CD4-positive, alpha-beta T cell treated with Interleukin-4 for 1 hour (primary cell): ENCODE results near the gene TMEM140.

Experiments used
- DNase-seq, 2 donors: peaks; one replicate each; pipeline ENCODE4 v3.0.0-alpha.2; 2020 to 2022

The TMEM140 gene

DNA sequence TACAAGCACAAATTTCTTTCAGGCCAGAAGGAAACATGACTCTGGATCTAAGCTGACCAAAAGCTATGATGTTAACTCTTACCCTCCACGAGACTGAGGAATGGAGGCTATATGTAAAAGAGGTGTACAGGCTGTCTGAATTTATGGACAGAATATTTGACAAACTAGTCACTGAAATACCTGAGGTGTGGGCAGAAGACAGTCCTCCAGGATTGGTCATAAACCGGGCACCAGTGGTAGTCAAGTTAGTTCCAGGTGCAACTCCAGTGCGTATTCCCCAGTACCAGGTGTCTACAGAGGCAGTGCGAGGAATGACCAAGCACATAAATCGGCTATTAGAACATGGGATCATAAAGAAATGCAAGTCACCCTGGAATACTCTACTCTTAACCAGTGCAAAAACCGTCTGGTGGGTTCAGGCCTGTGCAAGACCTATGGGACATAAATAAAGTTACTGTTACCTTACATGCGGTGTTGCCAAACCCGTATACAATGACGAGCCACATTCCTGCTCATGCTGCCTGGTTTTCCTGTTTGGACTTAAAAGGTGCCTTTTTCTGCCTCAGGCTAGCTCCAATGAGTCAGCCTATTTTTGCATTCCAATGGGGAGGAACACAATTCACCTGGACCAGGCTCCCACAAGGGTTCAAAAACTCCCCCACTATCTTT, 29.3 kb downstream of the TMEM140 start:
- DNase-seq: no peak

DNA sequence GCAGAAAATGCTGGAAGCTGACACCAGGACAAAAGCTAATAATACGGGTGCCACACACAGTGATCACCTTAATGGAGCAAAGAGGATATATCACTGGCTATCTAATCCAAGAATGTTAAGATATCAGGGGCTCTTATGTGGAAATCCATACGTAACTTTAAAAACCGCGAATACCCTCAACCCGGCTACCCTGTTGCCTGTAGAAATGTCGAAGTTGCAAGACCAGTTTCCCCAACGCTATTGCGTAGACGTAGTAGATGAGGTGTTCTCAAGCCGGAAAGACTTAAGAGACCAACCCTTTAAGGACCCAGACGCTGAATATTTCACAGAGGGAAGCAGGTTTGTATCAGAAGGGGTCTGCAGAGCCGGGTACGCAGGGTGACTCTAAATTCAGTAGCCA, 30.5 kb downstream of the TMEM140 start:
- no peak for DNase-seq

DNA sequence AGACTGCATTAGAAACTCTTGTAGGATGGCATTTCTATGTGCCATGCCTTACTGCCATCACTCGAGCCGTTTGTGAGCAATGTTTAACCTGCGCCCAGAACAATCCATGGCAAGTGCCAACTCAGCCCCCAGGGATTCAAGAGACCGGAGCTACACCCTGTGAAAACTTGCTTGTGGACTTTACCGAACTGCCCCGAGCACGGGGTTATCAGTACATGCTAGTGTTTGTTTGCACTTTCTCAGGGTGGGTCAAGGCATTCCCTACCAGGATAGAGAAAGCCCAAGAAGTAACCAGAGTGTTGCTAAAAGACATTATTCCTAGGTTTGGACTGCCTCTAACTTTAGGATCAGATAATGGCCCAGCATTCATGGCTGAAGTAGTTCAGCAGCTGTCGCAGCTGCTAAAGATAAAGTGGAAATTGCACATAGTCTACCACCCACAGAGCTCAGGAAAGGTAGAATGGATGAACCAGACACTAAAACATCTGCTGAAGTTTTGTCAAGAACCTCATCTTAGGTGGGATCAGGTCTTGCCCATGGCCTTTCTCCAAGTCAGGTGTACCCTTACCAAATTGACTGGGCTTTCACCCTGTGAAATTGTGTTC, 31.6 kb downstream of the TMEM140 start:
- DNase-seq: no peak

DNA sequence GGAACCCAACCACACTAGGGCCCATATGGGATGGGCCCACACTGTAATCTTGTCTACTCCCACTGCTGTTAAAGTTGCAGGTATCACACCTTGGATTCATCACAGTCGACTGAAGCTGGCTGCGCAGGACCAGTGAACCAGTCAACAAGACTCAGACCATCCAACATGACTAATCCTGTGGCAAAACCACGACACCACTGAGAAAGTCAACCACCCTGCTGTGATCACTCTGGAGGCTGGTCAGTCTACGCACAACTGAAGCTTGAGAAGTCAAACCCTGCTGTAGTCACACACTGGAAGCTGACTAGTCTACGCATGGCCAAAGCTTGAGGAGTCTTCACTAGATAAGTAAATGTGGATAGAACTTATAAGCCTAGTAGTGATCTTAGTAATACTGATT, 32.2 kb downstream of the TMEM140 start:
- no peak for DNase-seq

DNA sequence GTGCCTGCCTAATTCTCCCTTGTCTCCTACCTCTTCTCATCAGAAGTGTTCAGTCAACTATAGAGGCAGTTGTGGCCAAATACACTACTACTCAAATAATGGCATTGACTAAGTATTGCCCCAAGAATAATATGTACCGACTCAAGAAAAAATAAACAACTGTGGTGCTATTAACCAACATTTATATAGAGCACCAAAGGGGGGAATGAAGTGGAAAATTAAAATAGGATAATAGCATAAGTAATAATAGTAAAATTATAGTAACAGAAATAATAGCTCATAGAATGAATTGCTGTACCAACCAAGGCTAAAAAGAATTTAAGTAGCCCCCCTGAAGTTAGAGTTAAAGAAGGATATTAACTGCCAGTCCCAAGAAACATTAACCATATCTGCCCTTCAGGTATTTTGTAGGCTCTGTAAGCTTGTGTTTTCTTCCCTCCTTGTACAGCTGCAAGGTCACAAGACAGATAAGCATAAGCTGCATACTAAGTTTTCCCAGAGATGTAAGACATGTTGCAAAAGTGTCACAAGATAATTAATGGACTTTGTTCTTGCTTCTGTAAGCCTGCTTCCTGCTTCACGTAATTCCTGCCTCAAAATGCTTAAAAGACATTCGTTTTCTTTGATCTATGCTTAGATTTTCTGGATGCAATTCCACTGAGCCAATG, 33.5 kb downstream of the TMEM140 start:
- no peak for DNase-seq

DNA sequence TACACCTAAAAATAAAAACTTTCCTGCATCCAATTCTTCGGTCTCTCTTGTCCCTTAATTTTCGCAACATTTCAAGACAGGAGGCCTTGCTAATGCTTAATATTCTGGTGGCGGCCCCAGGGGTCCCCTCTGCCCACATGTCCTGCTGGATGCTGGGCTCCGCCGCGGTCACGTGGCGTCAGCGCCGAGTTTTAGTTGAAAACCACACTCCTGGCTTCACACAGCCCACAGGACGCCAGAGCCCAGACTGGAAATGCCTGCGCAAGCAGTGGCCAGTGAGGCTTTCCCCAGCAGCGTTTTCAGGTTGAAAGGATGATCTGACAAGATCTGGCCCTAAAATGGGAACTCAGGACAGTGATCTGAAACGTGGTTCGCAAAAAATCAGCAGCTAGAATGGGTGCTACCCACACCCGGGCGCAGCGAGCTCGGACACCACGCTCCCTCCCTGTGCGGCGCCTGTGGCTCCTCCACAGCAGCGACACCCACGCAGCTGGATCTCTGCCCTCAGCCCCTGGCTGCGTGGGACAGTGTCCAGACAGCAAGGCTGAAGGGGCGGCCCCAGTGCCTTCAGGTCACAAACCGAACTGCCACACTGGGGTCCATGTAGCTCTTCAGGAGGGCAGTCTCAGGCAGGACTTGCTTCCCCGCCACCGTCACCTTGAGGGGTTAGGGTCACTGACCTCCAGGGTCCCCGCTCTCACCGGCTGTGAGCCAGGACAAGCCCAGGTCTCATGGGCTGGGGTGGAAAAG, 34.2 kb downstream of the TMEM140 start:
- no peak for DNase-seq

DNA sequence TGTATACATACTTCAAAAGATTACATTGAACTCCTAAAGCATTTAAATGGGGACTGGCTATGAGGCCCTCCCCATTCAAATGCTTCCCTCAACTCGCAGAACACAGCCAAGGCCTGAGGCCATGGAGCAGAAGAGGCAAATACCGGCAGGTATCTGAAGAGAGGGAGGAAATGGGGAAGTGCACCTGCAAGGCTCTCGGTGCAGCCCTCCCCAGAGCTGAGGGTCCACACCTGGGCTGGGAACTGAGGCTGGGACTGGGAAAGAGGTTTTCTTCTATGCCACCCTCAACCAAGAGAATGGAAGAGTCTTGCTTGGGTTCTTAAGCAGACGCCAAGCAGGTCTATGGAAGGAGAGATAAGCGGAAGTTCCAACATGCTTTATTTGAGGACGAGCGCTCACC, 35.6 kb downstream of the TMEM140 start:
- DNase-seq: no peak

DNA sequence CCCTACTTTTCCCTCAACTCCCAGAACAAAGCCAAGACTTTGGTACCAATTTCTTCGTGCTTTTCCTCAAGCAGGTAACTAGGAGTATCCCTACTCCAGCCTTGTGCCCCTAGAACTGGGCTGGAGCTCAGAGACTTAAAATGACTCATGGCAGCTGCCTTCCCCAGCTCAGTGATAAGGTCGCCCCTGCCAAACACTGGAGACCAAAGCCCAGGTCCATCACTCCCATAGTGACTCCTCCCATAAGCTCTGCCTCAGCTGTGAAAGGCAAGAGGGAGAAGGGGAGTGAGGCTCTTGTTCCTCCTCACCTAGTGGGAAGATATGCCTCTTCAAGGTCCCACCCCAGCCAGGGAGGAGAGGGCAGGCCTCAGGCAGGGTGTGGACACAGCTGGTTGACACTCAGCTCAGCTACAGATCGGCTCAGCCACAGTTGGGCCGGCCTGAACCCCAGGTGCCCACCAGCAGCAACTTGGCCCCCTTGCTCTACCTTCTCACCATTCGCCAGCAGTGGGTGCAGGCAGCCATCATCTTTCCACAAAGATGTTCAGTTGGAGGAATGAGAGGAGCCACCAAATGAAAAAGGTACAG, 36.5 kb downstream of the TMEM140 start:
- DNase-seq: no peak

DNA sequence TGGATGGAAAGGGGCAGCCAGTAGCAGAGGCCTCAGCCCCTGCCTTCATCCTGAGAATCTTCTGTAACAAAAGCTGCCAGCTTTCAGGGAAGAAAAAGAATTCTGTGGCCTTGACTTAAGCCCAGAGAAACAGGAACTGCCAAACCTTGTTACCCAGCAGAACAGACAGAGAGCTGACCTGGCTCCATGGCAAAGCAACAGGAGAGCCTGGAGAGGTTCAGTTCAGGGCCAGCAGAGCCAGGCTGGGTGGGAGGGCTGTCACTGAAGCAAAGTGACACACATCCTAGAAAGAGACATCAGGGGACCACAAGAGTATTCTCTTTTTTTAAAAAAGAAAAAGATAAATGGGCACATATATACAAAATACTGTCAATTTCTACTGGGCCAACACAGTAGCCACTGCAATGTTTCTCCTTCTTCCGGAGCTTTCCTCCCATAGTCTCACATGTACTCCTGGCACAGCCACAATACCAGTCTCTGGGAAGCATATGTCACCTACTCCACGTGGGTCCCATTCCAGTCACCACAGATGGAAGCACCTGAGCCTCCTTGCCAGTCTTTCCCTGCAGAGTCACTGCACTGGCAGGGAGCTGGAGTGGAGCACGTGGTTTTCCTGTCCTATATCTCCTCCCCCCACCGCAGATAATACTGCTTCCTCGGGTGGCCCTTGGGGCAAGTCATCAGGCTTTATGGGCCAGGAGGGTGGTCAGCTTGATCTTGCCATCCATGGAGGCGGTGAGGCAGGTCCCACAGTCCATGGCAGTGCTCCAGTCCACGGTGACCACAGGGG, 37.8 kb downstream of the TMEM140 start:
- no peak for DNase-seq

DNA sequence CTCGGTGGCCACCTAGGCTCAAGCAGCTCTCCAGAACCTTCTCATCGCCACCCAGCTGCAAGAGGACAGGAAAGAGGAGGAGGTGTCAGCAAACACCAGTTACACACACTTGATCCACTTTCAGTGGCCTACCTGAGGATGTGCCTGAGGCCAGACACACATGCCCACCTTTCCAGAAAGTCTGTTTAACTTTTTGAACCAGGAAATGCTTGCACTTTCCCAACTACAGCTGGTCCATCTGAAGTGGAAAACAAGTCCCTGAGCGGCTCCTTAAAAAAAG, 38.3 kb downstream of the TMEM140 start:
- no peak for DNase-seq

DNA sequence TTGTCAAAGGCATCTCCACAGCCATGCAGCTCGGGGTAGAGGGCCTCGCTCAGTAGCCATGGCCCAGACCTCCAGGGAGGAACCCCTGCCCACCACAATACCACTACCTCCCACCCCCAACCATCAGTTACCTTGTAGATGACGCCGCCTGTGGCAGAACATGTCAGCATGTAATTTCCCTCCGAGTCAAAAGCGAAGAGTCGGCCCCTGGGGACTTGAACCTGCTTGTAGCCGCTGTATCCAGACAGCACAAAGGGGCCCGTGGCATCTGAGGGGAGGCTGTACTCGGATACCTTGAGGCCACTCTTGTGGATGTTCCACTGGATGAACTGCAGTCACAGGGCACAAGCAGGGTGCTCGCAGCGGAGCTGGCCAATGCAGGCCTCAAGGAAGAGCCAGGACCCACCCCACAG, 39.0 kb downstream of the TMEM140 start:
- DNase-seq: no peak

DNA sequence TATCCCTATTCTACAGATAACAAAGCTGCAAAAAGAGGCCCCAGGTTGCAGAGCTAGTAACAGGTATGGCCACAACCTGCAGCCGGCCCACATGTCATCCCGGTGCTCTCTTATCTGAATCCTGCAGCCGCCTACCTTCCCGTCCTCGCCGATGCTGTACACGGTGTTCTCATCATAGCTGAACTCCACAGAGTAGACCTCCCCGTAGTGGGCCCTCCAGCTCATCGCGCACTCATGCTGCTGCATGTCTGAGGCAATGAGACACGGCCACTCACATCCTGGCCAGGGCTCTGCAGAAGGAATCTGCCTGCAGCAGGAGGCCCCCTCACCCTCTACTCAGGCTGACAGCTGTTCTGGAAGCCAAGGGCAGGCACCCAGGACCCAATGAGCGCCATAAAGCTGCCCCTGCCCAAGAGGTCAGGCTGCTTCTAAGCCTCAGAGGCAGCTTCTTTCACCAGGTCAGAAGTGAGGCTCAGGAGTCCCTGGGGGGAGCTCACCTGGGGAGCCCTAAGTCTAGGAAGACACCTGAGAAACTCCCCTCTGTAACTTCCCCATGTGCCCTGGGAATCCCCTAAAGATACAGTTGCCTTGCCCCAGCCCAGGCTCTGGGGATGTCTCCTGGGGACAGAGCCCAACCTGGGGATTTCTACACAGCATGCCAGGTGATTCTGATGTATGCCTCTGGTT, 40.6 kb downstream of the TMEM140 start:
- DNase-seq: peak in 1 of 2 donors; percentile 21

DNA sequence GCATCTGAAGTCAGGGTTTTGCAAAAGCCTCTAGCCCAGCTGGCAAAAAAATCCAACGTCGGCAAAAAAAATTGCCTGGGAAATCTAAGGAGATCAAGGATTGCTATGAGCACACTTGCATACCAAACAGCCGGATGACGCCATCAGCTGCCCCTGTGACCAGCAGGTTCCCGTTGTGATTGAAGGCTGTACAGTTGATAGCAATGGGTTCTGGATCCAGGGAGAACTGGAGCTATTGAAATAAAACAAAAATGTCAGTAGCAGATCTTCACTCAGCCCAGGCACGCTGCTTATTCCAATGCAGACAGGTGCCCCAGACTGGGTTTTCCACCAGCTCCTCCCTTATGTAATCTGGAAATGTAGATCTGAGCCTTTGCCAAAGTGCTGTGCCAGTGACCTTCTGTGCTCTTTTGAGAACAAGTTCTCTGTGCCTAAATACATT, 41.4 kb downstream of the TMEM140 start:
- no peak for DNase-seq

DNA sequence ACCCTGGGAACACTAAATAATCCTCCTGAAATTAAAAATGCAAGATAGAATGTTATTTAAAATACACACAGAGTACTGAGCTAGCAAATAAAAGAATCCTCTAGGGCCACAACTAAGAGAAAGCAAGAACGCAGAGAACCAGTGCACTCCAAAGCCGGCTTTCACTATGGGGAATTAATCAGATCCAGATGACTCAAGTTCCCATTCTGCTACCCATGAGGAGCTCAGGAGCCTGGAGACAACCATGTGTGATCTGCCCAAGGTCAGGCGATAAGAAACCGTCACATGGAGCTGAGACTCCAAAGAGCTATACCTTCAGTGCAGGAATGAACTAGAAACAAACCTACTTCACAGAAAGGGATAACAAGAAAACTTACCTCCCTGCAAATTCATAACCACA, 42.1 kb downstream of the TMEM140 start:
- DNase-seq: no peak

DNA sequence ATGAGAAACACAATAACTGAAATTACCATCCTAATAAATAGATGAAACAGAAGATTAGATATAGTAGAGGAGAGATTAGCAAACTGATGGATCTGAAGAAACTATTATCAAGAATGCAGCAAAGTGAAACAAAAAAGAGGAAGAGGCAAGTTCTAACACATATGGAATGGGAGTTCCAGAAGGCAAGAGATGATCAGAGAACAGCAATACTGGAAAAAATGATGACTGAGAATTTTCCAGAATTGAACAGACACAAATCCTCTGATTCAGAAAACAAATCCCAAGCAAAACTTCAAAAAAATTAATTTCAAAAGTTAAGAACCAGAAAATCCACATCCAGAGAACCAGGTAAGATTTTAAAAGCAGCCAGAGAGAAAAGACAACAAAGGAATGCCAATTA, 42.8 kb downstream of the TMEM140 start:
- DNase-seq: no peak

DNA sequence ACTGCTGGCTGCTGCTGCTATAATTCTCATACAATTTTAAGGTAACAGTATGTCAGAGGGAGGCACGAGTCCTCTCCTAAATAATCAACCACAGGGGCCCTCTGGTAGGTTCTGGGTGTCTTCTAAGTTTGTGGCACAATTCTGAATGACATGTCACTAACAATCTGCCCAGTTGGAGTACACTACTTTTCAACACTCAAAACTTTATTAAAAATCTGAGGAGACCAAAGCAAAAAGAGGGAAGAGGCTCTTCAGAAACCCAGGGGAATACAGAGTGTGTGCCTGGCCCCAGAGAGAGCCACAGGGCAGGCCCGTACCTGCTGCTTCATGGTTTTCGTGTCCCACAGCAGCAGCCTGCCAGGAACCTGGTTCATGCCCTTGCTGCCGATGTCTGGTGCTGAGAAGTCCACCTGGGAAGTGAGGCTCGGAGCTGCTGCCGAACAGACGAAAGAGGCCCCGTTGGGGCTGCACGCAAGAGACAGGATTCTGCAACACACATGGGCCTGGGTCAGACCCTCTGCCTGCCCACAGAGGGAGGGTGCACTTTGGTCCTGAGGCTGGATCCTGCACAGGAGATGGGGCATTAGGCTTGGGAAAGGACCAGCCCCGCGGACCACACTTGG, 45.2 kb downstream of the TMEM140 start:
- DNase-seq: no peak

DNA sequence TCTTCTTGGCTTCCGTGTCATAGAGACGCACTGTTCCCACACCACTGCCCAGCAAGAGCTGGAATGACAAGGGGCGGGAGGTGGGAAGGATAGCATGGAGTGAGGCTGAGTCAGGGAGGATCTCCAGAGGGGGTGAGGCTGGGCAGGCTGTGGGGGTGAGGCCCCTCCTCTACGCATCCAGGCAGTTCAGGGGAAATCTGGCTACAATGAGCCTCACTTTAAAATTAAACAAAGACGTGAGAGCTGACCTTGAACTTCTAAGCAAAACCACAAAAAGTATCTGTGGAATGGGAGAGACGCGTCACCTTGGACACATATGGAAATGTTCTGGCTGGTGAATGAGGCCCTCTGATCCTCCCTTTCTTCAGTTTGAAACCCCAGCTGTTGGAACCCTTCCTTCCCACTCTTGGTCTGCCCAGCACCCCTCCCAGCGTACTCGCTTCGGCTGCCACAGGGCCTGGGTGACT, 45.8 kb downstream of the TMEM140 start:
- no peak for DNase-seq

DNA sequence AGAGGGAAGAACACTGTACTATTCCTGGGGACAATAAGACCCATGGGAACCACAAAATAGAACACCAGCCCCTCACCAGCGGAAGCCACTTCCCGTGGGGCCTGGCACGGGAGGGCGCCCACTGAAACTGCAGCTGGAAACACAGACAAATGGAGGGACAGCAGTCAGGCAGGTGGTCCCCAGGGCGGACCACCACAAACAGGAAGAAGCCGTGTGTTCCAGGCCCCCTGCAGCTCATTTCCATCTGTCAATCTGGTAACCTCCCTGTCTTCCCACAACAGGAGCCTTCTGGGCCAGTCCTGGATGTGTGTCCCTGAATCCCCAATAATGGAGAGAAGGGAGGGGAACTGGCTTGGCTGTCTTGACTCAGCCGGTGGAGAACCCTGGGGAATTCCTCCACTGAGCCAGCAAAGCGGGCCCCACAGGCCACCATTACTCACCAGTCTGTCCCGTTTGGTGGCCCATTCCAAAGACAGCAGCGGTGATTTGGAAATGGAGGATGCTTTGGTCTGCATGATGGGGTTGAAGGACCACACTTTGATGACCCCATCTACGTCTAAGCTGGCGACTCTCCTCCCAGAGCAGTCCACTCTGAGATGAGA, 46.7 kb downstream of the TMEM140 start:
- no peak for DNase-seq

DNA sequence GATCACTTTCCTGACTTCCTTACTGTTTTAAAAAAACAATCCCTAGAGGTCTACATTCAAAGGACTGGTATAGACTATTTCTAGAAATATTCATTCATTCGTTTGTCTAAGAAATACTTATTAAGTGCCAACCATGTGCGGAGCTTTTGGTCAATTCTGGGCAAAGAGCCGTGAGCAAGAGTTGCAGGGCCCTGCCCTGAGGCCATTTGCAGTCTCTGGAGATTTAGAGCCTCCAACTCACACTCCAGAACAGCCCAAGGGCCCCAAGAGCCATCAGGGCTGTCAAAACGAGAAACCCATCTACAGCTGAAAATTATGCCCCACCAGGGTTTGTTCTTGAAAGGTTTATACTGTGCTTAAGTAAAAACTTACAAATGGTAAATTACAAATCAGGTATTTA, 47.3 kb downstream of the TMEM140 start:
- no peak for DNase-seq

DNA sequence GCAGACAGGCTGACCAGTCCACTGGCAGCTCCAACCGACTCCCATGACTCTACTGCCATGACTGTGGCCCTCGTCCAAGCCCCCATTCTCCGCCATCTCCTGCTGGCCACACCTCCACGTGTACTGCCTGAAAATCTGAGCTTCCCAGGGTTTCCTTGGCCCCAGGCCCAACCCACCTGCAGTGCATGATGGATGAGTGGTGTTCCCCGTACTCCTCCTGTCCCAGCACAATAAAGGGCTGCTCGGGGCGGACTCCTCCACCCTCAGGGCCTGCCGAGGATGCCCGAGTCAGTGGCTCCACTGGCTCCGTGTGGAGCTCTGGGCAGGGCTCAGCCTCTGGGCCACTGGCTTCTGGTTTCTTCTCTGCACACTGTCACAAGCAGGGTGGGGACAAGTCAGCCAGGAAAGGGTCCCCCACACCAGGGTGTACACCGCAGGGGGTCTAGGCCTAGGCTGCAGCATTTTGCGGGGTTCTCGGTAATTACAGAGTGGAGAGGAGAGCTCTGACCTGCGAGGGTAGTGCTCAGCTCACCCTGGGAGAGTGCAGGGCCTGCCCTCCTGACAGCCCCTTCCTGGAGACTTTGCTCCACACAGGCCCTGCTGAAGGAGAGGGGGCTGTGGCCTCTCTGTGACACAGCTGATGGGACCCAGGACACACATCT, 48.2 kb downstream of the TMEM140 start:
- no peak for DNase-seq

DNA sequence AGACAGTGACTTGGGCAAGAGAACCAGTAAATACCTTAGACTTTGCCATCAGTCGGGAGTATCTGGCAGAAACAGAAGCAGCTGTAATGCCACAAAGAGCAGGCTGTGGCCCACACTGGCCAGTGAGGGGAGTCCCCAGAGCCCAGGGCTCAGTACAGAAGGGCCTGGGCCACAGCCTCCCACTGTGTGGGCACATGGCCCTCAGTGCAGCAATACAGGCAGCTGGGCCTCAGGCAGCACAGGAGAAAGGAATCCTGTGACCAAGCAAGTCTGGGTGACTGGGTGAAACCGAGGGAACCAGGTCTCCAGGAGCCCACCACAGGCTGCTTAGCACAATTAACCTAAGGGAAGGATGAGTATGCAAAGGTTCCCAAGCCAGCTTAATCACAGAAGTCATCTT, 49.5 kb downstream of the TMEM140 start:
- DNase-seq: no peak
